ENCODE measurements around the gene CDK5RAP2.

CDK5RAP2 gene

GRCh38 chr9:120353506-120353905, 226.5 kb downstream of the CDK5RAP2 start:
- no peak overlapping the region for H3K4me3 ChIP-seq (ENCODE audit: low read depth, low read length)
- TF ChIP-seq MYC (IDR thresholded peaks at IDR 0.05; ENCODE audit: low read depth, low read length) = no peak
- TF ChIP-seq POLR2A (IDR thresholded peaks at IDR 0.05; ENCODE audit: extremely low read depth, insufficient read length) = no peak
- no peak for TF ChIP-seq CTCF (IDR thresholded peaks at IDR 0.05; ENCODE audit: low read depth, low read length)
- no peak for TF ChIP-seq MAX (IDR thresholded peaks at IDR 0.05; ENCODE audit: low read depth, low read length)
- no peak for DNase-seq (ENCODE audit: low read depth)

- no peak overlapping the region for H3K4me3 ChIP-seq (ENCODE audit: low read depth, low read length)
- no peak for TF ChIP-seq MYC (IDR thresholded peaks at IDR 0.05; ENCODE audit: low read depth, low read length)
- TF ChIP-seq CTCF (IDR thresholded peaks at IDR 0.05; ENCODE audit: low read depth, low read length) = no peak
- no peak for TF ChIP-seq MAX (IDR thresholded peaks at IDR 0.05; ENCODE audit: low read depth, low read length)
- TF ChIP-seq POLR2A (IDR thresholded peaks at IDR 0.05; ENCODE audit: extremely low read depth, insufficient read length) = no peak
- DNase-seq (ENCODE audit: low read depth) = no peak
Measured at GRCh38 chr9:120351106-120351505, 228.9 kb downstream of the CDK5RAP2 start.

- no peak for TF ChIP-seq CTCF (IDR thresholded peaks at IDR 0.05; ENCODE audit: low read depth, low read length)
- no peak overlapping the region for H3K4me3 ChIP-seq (ENCODE audit: low read depth, low read length)
Measured at GRCh38 chr9:120350596-120350995, 229.4 kb downstream of the CDK5RAP2 start.

GRCh38 chr9:120348951-120349429, 231.0 kb downstream of the CDK5RAP2 start:
- no peak overlapping the region for H3K4me3 ChIP-seq (ENCODE audit: low read depth, low read length)
- TF ChIP-seq POLR2A (IDR thresholded peaks at IDR 0.05; ENCODE audit: extremely low read depth, insufficient read length) (no peak), CTCF (IDR thresholded peaks at IDR 0.05; ENCODE audit: low read depth, low read length) (peak; percentile 57)
- peak; percentile 52 for DNase-seq (ENCODE audit: low read depth)

More at GRCh38 chr9:120350596-120350995, 229.4 kb downstream of the CDK5RAP2 start:
- no peak for DNase-seq (ENCODE audit: low read depth)

- no peak overlapping the region for H3K4me3 ChIP-seq (ENCODE audit: low read depth, low read length)
- TF ChIP-seq MYC (IDR thresholded peaks at IDR 0.05; ENCODE audit: low read depth, low read length) (no peak), CTCF (IDR thresholded peaks at IDR 0.05; ENCODE audit: low read depth, low read length) (no peak), MAX (IDR thresholded peaks at IDR 0.05; ENCODE audit: low read depth, low read length) (no peak), POLR2A (IDR thresholded peaks at IDR 0.05; ENCODE audit: extremely low read depth, insufficient read length) (no peak)
- no peak for DNase-seq (ENCODE audit: low read depth)
Measured at GRCh38 chr9:120345379-120345778, 234.6 kb downstream of the CDK5RAP2 start.

GRCh38 chr9:120344230-120344629, 235.7 kb downstream of the CDK5RAP2 start:
- H3K4me3 ChIP-seq (ENCODE audit: low read depth, low read length) = no peak overlapping the region
- TF ChIP-seq MAX (IDR thresholded peaks at IDR 0.05; ENCODE audit: low read depth, low read length) (no peak), CTCF (IDR thresholded peaks at IDR 0.05; ENCODE audit: low read depth, low read length) (no peak), MYC (IDR thresholded peaks at IDR 0.05; ENCODE audit: low read depth, low read length) (no peak), POLR2A (IDR thresholded peaks at IDR 0.05; ENCODE audit: extremely low read depth, insufficient read length) (no peak)
- DNase-seq (ENCODE audit: low read depth) = no peak

Data from NB4 (cell line).